CD4-positive, alpha-beta T cell treated with Interferon gamma for 1 hour (primary cell): ENCODE measurements around the gene CCL2.
"Not testable (repeated sequence)": the region's sequence is repeated elsewhere in the genome, so short reads cannot be mapped to it uniquely, and the experiment has no call there.

ENCODE experiments used
- DNase-seq: peaks from one replicate; pipeline ENCODE4 v3.0.0-alpha.2; 2020

The CCL2 gene

DNA sequence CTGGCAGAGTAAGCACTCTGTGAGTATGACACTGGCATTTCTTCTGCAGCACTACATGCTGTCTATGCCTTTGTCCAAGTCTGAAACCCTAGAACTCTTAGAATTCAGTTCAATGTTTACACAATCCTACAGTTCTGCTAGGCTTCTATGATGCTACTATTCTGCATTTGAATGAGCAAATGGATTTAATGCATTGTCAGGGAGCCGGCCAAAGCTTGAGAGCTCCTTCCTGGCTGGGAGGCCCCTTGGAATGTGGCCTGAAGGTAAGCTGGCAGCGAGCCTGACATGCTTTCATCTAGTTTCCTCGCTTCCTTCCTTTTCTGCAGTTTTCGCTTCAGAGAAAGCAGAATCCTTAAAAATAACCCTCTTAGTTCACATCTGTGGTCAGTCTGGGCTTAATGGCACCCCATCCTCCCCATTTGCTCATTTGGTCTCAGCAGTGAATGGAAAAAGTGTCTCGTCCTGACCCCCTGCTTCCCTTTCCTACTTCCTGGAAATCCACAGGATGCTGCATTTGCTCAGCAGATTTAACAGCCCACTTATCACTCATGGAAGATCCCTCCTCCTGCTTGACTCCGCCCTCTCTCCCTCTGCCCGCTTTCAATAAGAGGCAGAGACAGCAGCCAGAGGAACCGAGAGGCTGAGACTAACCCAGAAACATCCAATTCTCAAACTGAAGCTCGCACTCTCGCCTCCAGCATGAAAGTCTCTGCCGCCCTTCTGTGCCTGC is at the start of gene CCL2:
Gene CCL2, plus strand, starts transcription at position 635 of the 730 bp plus-strand sequence. Its CDS starts 65 bp downstream, at position 700.
- no peak for DNase-seq

DNA sequence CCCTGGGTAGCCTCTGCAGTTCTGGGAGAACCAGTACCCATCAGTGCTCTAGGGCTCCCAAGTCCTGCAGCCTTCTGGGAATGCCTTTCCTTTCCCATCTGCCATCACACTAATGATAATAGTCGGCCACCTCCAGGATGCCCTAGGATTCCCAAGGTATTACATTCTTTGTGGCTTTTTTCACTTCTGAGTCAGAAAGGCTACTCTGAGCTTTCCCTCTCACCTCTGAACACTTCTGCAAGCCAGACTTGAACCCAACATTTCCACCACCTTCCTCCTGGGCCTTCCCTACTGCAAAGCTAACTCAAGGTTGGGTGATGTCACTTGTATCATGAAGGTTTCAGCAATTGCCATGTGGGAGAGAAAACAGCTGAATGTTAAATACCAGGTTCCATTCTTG is 49.7 kb upstream of the CCL2 start:
- no peak for DNase-seq

DNA sequence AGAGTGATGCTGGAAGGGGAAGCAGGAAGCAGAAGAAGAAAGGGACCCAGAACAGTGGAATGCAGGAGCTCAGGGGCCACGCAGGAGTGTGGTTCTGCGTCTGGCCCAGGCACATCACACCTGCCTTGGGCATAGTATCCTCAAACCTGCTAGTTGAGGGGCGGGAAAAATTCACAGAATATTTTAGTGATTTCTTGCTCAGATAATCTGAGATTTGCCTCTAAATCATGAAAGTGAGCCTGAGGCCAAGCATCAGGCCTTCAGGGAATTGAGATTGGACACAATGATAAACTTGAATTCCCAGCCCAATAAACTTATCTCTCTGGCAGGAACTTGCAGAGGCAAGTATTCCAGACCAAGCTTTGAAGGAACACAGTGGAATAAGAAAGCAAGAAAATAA is 48.5 kb upstream of the CCL2 start:
- DNase-seq = no peak

DNA sequence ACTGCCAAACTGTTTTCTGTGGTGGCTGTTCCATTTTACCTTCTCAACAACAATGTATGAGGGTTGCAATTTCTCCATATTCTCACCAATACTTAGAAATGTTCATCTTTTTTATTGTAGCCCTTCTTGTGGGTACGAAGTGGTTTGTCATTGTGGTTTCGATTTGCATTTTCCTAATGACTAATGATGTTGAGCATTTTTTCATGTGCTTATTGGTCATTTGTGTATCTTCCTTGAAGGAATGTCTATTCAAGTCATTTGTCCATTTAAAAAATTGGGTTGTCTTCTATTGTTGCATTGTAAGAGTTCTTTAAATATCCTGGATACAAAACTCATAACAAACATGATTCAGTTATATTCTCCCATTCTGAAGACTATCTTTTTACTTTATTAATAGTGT is 47.5 kb upstream of the CCL2 start:
- DNase-seq = no peak

DNA sequence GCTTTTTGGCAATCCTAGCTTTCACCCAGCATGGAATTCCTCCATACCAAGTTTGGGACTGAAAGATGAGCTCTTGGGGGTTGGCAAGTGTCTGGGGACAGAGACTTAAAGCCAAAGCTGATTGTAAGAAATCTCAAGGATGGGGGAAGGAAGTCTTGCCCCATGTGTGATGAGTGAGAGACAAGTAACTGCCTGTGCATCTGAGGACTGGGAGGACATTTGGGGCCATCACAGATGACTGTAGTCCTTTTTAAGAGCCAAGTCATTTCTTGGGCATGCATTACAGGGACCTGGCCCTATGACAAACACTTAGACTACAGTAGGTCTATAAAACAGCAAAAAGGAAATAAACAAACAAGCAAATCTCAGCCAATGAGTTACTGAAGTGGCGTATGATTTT is 36.3 kb upstream of the CCL2 start:
- DNase-seq = no peak

DNA sequence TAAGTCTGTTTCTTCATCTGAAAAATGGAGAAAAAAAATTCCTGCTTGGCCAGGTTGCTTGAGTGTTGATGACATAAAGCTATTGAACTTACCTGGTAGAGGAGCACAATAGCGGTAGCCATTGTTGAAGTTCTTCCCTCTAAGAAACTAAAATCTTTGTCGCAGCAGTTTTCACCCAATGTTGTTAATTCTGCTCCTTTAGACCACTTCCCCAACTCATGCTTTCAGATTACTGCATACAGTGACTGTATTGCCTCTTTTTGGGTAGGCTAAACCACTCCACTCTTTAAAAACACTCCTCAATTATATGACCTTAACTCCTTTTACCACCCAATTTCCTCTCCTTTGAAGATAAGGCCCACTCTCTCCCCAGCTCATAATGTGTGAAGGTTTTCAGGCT is 35.7 kb upstream of the CCL2 start:
- no peak for DNase-seq

DNA sequence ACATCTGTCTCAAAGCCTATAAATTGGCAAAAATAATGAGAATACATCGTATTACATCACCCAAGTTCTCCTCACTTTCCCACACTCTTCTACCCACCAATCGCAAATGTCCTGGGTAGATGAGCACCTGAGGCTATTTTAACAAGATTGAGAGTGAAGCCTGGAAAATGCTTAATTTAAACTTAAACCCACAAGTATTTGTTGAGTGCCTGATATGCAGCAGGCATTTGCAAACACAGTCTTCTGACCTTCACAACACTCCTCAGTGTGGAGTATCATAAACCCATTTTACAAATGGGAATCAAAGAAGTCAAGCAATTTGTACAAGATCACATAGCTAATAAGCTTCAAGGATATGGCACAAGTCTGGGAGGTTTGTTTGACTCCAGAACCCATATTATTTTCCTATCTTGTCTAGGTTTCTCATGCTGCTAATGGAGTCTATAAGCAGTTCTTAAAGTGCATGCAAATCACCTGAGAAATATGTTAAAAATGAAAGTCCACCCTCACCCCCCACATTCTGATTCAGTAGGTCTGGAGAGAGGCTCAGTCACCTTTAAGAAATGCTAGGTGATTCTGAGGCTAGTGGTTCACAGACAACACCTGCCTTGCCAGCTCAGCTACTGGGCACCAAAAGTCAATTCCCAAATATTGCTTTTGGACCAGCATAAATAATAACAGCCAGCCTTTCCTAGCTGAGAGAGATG is 34.9 kb upstream of the CCL2 start:
- no peak for DNase-seq

DNA sequence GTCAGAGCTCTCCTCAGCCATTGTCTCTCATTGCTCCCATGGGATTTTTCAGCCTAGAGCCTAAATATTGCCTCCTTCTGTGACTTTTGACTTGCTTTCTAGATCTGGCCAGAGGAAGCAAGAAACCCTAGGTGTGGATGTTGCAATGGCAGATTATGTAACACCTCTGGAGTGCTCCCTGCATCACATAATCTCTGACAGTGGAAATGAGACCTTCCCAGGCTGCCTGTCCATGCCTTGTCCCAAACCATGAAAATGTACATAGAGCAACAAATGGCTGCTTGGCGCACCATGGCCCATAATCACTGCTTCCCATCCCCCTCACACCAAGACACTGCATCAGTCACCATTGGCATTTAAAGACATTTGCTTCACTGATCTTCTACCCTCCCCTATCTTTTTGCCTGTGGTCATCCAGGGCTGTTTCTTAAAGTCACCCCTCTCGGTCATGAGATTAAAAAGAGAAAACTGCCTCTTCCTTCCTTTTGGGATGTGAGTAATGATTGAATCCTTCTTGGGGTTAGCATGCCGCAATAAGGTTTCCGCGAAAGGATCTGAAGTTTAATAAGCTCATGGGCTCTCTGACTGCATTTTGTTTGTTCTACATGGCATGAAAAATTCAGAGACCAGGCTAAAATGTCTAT is 34.2 kb upstream of the CCL2 start:
- peak; percentile 3 for DNase-seq

DNA sequence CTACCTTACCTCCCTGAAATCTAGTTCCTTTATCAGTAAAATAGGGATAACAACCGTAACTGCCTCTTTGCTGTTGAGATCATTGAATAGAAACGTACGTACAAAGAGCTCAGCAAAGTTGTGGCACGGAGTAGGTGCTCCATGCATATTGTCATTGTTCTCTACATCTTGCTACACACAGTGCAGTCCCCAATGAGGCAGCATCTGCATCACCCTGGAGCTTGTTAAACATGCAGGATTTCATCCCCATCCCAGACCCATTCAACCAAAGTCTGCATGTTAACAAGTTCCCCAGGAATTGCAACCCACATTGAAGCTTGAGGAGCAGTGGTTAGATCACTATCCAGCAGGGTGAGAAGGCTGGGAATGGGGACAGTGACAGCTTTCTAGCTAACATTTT is 33.7 kb upstream of the CCL2 start:
- no peak for DNase-seq

DNA sequence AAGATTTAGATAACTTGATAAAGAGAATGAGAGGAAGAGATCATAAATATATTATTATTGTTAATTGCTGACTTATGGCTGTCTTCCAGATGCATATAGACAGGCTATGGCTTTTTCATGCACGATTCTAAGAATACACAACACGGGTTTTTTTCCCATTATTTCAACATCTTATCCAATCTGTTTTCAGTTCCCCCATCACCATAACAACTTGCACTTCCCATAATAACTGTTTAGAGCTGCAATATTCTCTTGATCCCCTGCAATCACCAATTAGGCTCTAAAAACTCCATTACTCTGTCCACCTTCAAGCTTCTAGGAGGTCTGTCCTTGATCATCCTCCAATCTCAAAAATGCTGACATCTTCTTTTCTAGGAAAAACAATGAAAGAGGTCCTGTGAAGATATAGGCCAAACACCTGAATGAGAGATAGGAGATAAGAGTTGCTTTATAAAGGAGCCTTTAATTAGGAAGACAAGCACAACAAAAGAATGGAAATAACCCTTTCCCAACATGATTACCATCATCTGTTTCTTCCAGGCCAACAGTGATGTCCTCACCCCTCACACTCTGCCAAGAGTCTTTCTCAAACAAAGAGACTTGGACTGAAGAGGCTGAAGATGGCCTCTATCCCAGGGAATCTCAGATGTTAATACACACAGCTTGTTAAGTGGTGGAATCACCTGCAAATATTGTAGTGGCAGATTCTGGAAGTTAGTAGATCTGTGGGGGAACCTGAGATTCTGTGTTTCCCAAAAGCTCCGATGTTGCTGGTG is 32.2 kb upstream of the CCL2 start:
- no peak for DNase-seq

DNA sequence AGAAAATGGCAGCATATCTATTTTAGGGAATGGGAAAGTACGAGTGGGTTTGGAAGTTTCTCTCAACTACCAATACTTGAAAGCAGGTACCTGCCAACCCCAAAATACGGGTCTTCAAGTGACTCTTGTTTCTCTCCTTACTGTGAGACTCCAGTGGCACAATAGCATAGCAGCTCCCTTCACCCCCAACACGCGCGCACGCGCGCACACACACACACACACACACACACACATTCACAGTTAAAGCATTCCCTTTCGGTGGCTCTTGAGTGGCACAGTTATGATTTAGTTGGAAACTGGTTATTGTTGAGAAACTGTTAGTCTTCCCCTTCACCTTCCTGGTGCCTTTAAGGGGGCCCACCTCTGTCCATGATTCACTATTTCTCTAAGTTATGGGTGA is 30.0 kb upstream of the CCL2 start:
- no peak for DNase-seq

DNA sequence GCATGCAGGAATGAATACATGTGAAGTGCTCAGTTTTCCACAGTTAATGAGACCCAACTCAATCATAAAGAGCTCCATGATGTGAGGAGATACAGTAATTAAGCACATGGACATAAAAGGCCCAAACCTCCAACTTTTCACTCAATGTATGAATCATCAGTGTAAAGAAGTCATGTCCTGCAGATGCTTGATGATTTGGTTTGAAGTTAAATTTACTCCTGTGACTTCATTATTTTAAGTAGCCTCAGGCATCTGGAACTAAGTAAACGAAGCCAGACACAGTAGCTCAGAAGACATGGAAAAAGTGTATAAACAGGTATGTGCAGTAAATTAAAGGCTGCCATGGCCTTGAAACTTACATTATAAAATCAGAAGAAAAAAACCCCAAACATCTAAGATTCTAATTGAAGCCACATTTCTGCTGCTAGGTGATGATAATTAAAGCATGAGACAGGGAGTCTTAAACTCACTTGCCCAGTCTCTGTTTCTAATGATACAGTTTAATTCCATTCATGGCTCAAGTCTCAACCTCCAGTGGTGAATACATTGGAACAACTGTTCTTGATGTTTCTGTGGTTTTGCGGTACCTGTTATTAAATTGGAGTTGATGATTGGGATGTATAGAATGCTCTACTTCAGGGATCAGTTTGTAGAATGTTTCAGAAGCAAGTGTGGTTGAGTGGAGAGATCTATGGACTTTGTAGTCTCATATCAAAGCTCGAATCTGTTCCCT is 28.9 kb upstream of the CCL2 start:
- DNase-seq = no peak

DNA sequence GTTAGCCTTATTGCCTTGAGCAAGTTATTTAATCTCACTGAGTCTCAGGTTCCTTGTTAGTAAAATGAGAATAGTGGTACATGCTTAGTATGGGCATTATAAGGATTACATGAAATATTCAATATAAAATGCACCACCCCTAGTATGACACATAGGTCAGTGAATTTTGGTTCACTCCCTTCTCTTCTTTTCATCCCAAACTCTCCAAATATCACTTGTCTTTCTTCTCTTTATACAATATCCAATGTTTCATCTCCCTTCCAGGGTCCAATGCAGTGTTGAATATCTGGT is 28.4 kb upstream of the CCL2 start:
- no peak for DNase-seq

DNA sequence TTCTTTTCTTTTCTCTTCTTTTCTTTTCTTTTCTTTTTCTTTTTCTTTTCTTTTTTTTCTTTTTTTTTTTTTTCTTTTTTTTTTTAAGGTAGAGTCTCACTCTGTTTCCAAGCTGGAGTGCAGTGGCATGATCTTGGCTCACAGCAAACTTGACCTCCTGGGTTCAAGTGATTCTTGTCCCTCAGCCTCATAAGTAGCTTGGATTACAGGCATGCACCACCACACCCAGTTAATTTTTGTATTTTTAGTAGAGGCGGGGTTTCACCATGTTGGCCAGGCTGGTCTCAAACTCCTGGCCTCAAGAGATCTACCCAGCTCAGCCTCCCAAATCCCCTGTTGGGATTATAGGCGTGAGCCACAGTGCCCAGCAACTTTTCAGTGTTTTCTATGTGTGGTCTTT is 27.8 kb upstream of the CCL2 start:
- DNase-seq = not testable (repeated sequence)

DNA sequence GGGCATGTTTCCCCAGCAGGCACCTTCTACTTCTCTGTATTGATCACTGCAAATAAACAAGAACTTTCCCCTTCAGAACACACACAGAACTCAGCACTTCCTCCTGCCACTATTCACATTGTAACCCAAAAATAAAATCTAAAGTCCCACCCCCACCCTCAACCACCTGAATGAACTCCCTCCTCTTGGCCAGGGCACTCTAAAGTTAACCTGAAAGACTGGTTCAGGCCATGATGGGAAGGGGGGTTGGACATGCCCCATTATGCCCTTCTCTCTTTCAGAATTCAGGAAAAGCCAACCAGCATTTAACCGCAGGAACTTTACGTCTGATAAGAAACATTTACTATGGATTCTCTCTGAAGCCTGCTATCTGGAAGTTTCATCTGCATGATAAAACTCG is 27.4 kb upstream of the CCL2 start:
- DNase-seq = no peak

DNA sequence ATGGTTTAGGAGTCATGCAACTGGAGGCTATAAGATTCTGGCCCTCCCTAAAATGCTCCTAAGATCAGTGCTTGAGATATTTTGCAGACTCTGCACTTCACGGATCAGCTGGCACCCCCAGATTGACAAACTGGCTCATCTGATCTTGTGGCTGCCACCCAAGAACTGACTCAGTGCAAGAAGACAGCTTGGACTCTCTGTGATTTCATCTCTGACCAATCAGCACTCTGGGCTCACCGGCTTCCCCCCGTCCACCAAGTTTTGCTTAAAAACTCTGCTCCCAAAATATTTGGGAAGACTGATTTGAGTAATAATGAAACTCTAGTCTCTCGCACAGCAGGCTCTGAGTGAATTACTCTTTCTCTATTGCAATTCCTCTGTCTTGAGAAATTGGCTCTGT is 26.3 kb upstream of the CCL2 start:
- no peak for DNase-seq

DNA sequence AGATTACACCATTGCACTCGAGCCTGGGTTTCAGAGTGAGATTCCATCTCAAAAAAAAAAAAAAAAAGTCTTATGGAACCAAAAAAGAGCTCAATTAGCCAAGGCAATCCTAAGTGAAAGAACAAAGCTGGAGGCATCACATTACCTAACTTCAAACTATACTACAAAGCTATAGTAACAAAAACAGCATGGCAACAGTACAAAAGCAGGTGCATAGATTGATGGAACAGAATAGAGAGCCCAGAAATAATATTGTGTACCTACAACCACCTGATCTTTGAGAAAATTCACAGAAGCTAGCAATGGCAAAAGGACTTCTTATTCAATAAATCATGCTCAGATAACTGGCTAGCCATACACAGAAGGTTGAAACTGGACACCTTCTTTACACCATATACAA is 24.7 kb upstream of the CCL2 start:
- no peak for DNase-seq

DNA sequence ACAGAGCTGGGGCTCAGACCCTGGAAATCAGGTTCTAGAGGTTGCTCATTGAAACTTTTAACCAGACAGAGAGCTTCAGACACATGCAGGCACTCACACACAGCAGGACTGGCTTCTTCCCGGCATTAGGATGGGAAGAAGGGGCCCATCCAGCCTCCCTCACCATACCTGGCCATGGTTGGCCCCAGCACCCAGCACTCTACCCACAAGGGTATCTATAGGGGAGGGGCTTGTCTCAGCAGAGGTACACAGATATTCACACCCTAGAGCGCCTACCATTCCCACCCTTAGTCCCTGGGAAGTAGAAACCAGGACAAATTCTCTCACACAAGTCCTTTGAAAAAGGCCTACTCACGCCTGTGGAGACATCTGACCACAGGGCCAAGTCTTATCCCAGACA is 20.5 kb upstream of the CCL2 start:
- DNase-seq = no peak

DNA sequence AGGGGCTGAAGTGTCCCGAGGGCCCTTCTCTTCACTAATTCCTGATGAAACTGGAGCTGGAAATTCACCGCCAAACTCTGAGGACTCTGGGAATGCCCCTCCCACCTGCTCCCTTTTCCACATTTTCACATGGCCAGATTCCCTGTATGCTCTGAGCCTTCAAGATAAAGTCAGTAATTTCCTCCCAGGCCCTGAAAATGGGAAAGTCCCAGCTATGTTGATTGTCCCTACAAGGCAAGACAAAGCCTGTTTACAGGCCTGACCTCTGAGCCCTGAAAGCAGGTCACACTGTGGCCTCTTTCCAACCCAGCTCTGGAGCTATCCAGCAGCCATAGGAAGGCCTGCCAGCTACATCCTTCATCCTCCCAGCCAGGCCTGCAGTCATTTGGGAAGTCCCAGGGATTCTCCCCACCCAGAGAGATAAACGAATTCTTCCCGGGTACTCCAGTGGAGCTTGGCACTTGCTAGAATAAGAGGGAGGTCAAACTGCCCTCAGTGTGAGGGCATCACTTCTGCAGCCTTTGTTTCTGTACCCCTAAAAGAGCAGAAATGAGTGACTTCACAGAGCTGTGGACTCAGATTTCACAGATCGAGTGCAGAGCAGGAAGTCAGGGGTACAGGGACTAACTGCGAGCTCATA is 19.6 kb upstream of the CCL2 start:
- no peak for DNase-seq

DNA sequence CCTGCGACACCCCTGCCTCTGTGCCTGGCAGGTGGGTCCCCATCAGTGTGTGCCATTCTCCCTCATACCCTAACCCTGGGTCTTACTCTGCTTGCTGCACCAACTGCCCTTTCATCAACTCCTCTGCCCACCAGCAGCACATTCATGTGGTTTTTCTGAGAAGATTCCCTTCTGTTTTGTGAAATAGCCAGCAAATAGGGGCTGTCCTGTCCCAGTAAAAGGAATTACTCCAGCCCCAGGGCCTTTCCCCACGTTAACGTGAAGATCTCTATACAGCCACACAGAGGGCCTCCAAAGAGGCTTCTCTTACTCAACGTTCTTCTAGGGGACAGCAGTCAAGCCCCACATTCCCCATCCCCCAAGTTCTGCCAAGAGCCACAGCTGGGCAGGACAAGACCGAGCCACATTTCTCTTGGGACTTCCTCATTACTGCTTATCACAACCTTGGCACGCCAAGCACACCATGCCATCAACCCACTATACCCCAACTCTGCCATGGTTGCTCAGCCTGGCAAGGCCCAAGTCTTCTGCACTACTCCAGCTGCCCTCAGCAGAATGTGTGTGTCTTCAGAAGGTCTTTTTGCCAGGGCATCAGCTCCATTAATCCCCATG is 18.7 kb upstream of the CCL2 start:
- no peak for DNase-seq

DNA sequence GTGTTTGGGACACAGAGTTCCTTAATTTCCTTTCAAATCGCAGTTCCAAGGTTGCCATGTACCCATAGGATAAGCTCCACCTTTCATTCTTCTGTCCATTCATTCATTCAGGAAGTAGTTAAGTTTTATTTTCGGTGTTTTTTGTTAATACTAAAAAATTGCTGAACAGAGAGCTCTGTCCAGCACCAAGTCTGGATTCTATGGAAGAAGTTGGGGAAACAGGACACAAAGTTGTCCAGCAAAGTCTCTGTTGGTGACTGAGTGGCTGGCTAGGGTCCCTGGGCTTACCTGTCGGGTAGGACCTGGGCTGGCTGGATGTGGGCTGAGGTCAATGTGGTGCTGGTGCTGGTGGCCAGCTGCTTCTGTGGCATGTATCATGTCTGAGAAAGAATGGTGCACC is 17.6 kb upstream of the CCL2 start:
- no peak for DNase-seq

DNA sequence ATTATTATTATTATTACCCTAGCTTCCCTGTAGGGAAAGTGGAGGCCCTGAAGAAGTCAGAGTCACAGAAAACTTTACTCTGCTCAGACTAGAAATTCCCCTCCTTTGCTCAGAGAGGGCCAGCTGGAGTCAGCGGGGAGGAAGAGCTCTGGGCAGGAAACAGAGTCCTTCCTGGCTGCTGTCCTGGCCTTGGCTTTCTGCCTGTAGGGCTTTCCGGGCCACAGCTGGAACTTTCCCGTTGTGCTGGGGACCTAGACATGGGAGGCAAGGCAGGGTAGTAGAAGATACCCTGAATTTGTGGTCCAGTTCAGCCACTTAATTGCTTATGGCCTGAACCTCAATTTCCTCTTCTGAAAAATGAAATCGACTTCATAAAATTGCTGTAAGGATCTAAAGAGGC is 14.0 kb upstream of the CCL2 start:
- DNase-seq = peak; percentile 16
